Thoracic aorta (tissue), 2 donors: Measurements from ENCODE around the gene NRP1. TPM values are rescaled to one million over a fixed set of nuclear protein-coding genes. Genes with fewer than 3 reads are reported as not detected.

Source experiments
- ATAC-seq: fragments of 150-250 bp; one replicate; pipeline ENCODE4 v1.8.0; 2017; ENCODE audit warnings: low read depth; ENCODE audit not compliant: insufficient number of reproducible peaks, low FRiP score
- DNase-seq: peaks from one replicate; pipeline ENCODE4 v3.0.0-alpha.2; 2020; ENCODE audit warnings: low spot score
- H3K27ac ChIP-seq, 2 donors: fragments of 200-600 bp; sonication (generic); 1 replicate in 1 of 2; 2 replicates in 1 of 2; pipeline ENCODE4 v1.5.1; 2016; ENCODE audit warnings: mild to moderate bottlenecking in 2 of 2, moderate library complexity in 2 of 2
- H3K27me3 ChIP-seq: fragments of 200-600 bp; sonication (generic); replicated peaks from 2 replicates; pipeline ENCODE4 v1.6.0; 2016; ENCODE audit warnings: mild to moderate bottlenecking; ENCODE audit not compliant: insufficient read depth
- H3K36me3 ChIP-seq: fragments of 200-600 bp; sonication (generic); one replicate; pipeline ENCODE4 v1.5.1; 2016
- H3K4me1 ChIP-seq, 2 donors: fragments of 200-600 bp; sonication (generic); 1 replicate in 1 of 2; 2 replicates in 1 of 2; pipeline versions ENCODE4 v1.5.1 to v1.6.0; 2016; ENCODE audit warnings: low read depth in 2 of 2, mild to moderate bottlenecking in 1 of 2; ENCODE audit not compliant: control insufficient read depth in 1 of 2
- H3K4me3 ChIP-seq: fragments of 200-600 bp; sonication (generic); 2 replicates; pipeline ENCODE4 v1.5.1; 2016; ENCODE audit warnings: mild to moderate bottlenecking
- H3K9me3 ChIP-seq: fragments of 200-600 bp; sonication (generic); 2 replicates; pipeline ENCODE4 v1.5.1; 2016
- total RNA-seq, 2 donors: library from RNA; depleted of rRNA; stranded (reverse); fragments of >200 nt; gene quantifications; one replicate each; pipeline versions ENCODE4 v1.1.0 to v1.2.3, GENCODE V29; 2016
- TF ChIP-seq, protein P1 (sequence below): fragments of 200-600 bp; sonication (generic); IDR thresholded peaks from one replicate; pipeline ENCODE4 v1.5.1; 2019; ENCODE audit warnings: antibody characterized with exemption

NRP1 gene
- total RNA-seq, 2 donors from 2014 or later, result 66.9 to 117 TPM

DNA sequence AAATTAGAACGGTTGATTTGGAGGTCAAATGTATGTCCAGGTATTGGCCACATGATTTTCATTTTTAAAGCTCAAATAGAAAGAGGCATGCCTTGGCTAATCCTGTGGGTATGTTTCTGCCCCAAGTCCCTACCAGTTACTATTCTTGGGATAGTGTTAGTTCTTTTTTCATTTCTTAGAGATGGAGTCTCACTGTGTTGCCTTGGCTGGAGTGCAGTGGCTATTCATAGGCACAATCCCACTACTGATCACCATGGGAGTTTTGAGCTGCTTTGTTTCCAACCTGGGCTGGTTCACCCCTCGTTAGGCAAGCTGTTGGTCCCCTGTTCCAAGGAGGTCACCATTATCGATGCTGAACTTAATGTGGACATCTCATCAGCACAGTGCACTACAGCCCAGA is 46.3 kb downstream of the NRP1 start:
- Histone ChIP-seq H3K4me3 (no peak overlapping the region), H3K27me3 (no peaks in the 10 kb centered on the region), H3K4me1 (peaks cover 36 to 89% of the 10 kb centered on the region in 2 donors), H3K27ac (peak overlapping the region; percentile 40 to 76), H3K9me3 (no peaks in the 10 kb centered on the region), H3K36me3 (no peaks in the 10 kb centered on the region)
- TF ChIP-seq, protein P1, sequence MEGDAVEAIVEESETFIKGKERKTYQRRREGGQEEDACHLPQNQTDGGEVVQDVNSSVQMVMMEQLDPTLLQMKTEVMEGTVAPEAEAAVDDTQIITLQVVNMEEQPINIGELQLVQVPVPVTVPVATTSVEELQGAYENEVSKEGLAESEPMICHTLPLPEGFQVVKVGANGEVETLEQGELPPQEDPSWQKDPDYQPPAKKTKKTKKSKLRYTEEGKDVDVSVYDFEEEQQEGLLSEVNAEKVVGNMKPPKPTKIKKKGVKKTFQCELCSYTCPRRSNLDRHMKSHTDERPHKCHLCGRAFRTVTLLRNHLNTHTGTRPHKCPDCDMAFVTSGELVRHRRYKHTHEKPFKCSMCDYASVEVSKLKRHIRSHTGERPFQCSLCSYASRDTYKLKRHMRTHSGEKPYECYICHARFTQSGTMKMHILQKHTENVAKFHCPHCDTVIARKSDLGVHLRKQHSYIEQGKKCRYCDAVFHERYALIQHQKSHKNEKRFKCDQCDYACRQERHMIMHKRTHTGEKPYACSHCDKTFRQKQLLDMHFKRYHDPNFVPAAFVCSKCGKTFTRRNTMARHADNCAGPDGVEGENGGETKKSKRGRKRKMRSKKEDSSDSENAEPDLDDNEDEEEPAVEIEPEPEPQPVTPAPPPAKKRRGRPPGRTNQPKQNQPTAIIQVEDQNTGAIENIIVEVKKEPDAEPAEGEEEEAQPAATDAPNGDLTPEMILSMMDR, result no peak
- ATAC-seq (no peak), DNase-seq (no peak)

DNA sequence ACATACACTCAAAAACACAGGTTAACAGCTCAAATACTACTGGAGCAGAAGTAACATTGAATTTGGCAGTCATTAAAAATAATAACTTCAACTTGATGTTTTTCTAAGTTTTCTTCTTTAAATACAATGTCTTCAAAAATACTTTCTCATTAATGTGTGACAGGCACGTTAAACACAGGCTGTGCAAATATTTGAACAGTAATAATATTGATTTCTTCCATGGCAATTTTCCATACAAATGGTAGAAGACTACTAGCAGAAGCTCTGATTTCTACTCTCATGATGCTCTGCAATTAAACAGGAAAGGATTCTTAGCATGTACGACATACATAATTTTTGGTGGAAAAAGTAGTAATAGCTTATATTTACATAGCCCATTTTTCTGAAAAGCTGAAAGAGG is 47.4 kb downstream of the NRP1 start:
- peaks cover 34 to 79% of the 10 kb centered on the region in 2 donors for H3K4me1 ChIP-seq
- ATAC-seq, result no peak

DNA sequence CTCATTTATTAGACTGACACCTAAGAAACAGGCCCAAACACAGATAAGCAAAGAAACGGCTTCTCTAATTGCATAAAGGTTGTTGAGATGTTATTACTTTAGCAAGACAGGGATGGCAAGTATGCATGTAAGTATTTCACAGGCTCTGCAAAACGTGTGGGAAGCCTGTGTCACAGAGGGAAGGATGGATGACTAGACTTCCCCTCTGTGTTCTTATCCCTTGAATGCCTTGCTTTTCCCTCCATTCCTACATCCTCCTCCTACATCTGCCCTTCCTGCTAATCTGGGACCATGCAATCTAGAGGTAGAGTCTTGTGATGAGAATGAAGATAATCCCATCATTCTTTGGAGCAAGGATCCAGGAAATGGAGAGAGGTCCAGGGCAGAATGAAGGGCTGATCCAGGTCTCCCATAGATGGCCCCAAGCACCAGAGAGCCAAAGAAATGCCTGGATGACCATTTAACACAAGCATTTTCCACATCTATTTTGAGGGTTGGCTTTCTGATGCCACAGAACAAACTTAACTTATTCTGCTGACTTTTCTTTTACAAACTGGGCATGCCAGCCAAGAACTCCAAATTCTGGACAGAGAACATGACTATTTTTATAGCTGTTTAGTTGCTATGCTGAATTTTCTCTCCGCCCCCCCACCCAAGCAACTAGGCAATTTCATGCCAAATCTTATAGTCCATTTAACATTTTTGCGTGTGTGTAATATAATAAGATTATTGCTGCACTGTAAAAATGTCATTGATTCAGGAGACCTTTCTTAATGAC is 48.1 kb downstream of the NRP1 start:
- Histone ChIP-seq H3K27me3 (no peaks in the 10 kb centered on the region), H3K27ac (peak overlapping the region; percentile 52 to 76), H3K4me1 (peaks cover 28 to 71% of the 10 kb centered on the region in 2 donors), H3K36me3 (no peaks in the 10 kb centered on the region), H3K9me3 (no peaks in the 10 kb centered on the region), H3K4me3 (no peak overlapping the region)
- ATAC-seq (no peak), DNase-seq (peak; percentile 31)
- TF ChIP-seq, protein P1, result no peak

More for the DNA sequence above, 47.4 kb downstream of the NRP1 start:
- peak overlapping the region; percentile 20 to 76 for H3K27ac ChIP-seq
- DNase-seq, result no peak
- no peaks in the 10 kb centered on the region for H3K36me3 ChIP-seq
- no peaks in the 10 kb centered on the region for H3K27me3 ChIP-seq
- H3K9me3 ChIP-seq, result no peaks in the 10 kb centered on the region
- TF ChIP-seq, protein P1, result no peak
- no peak overlapping the region for H3K4me3 ChIP-seq

DNA sequence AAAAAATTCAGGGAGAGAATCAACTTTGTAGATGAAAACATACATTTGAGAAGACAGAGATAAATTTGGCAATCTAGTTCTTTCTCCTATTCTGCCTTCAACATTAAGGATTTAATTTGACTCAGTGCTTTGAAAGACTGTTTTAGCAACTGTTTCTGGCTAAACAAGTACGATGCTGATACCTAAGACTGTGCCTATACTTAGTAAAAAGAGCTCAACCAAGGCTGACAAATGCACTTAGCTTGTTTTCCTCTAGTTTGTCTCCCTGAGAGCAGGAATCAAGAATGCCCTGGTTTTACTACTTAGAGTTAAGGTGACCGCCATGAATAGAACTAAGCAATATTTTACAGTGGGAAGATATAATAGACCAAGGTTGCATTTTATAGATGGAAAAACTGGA is 49.5 kb downstream of the NRP1 start:
- Histone ChIP-seq H3K4me3 (no peak overlapping the region), H3K27ac (peak overlapping the region; percentile 46 to 76)
- ATAC-seq, result no peak

More for the DNA sequence above, 49.5 kb downstream of the NRP1 start:
- DNase-seq, result no peak
- TF ChIP-seq, protein P1, result no peak
- no peaks in the 10 kb centered on the region for H3K27me3 ChIP-seq
- H3K4me1 ChIP-seq, result peaks cover 28 to 60% of the 10 kb centered on the region in 2 donors
- H3K36me3 ChIP-seq, result no peaks in the 10 kb centered on the region
- H3K9me3 ChIP-seq, result no peaks in the 10 kb centered on the region
